GM12873 (cell line): ENCODE data around the gene TSPY4.
"Not testable (repeated sequence)": the region's sequence is repeated elsewhere in the genome, so short reads cannot be mapped to it uniquely, and the experiment has no call there.

Experiments used
- CTCF ChIP-seq: IDR thresholded peaks from 2 replicates; pipeline ENCODE4 v1.5.1; 2012; ENCODE audit warnings: low read depth, mild to moderate bottlenecking, moderate library complexity, low read length, control low read depth; ENCODE audit not compliant: insufficient read depth; ENCODE audit errors: missing control alignments

TSPY4 gene, protein sequence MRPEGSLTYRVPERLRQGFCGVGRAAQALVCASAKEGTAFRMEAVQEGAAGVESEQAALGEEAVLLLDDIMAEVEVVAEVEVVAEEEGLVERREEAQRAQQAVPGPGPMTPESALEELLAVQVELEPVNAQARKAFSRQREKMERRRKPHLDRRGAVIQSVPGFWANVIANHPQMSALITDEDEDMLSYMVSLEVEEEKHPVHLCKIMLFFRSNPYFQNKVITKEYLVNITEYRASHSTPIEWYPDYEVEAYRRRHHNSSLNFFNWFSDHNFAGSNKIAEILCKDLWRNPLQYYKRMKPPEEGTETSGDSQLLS

GRCh38 chrY:9337164-9337563 lies at the start of gene TSPY4:
TSS of gene TSPY4 (plus strand) at chrY:9337464. CDS start at chrY:9337510, 46 bp downstream.
- not testable (repeated sequence) for TF ChIP-seq CTCF

DNA sequence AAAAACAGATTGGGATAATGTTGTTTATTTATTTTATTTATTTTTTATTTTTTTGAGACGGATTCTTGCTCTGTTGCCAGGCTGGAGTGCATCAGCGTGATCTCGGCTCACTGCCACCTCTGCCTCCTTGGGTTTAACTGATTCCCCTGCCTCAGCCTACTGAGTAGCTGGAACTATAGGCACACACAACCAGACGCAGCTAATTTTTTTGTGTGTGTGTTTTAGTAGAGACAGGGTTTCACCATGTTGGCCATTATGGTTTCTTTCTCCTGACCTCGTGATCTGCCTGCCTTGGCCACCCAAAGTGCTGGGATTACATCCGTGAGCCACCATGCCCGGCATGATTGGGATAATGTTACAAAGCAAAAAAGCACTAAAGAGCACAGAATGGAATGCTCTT lies 16.3 kb upstream of the TSPY4 start:
- TF ChIP-seq CTCF = no peak

- TF ChIP-seq CTCF = not testable (repeated sequence)
Observed at GRCh38 chrY:9357497-9357896, 20.2 kb downstream of the TSPY4 start, which contains the start of gene TSPY8. TSS of gene TSPY8 (plus strand) at chrY:9357797. CDS start at chrY:9357843, 46 bp downstream.
